Liver (tissue), 9 donors: ENCODE measurements around the gene PGLYRP3. TPM values are rescaled to one million over a fixed set of nuclear protein-coding genes. Genes with fewer than 3 reads are reported as not detected.
"Not testable (repeated sequence)": the region's sequence is repeated elsewhere in the genome, so short reads cannot be mapped to it uniquely, and the experiment has no call there.

Source experiments
- DNase-seq: peaks from one replicate; pipeline ENCODE4 v3.0.0-alpha.2; 2017; ENCODE audit warnings: low spot score
- H3K27ac ChIP-seq, 2 donors: one replicate each; pipeline ENCODE4 v1.7.0; 2013; ENCODE audit warnings: inconsistent platforms in 2 of 2, low read length in 2 of 2, control low read depth in 1 of 2, low read depth in 1 of 2, mild to moderate bottlenecking in 1 of 2
- H3K27me3 ChIP-seq, 4 donors: one replicate each; pipeline versions ENCODE4 v1.6.1 to v1.7.0; 2013; ENCODE audit warnings: low read length in 3 of 4, inconsistent platforms in 1 of 4, mild to moderate bottlenecking in 1 of 4, moderate library complexity in 1 of 4; ENCODE audit not compliant: control insufficient read depth in 4 of 4, insufficient read depth in 4 of 4
- H3K36me3 ChIP-seq, 4 donors: one replicate each; pipeline versions ENCODE4 v1.6.1 to v1.7.0; 2013; ENCODE audit warnings: low read length in 3 of 4, mild to moderate bottlenecking in 3 of 4, low read depth in 1 of 4, moderate library complexity in 1 of 4; ENCODE audit not compliant: control insufficient read depth in 4 of 4, insufficient read depth in 3 of 4
- H3K4me1 ChIP-seq, 4 donors: one replicate each; pipeline versions ENCODE4 v1.6.1 to v1.7.0; 2013; ENCODE audit warnings: low read length in 3 of 4, mild to moderate bottlenecking in 3 of 4, moderate library complexity in 1 of 4; ENCODE audit not compliant: control insufficient read depth in 4 of 4, insufficient read depth in 4 of 4
- H3K4me3 ChIP-seq, 3 donors: one replicate each; pipeline versions ENCODE4 v1.6.1 to v1.7.0; 2013; ENCODE audit warnings: low read length in 3 of 3, control low read depth in 1 of 3, low read depth in 1 of 3, mild to moderate bottlenecking in 1 of 3
- H3K9ac ChIP-seq, 2 donors: one replicate each; pipeline ENCODE4 v1.7.0; 2013; ENCODE audit warnings: low read length in 2 of 2, mild to moderate bottlenecking in 2 of 2, moderate library complexity in 2 of 2, control low read depth in 1 of 2, low read depth in 1 of 2
- H3K9me3 ChIP-seq, 4 donors: one replicate each; pipeline versions ENCODE4 v1.6.1 to v1.7.0; 2013; ENCODE audit warnings: low read length in 3 of 4; ENCODE audit not compliant: control insufficient read depth in 4 of 4
- EGR1 ChIP-seq, 2 donors: IDR thresholded peaks; 2 replicates each; pipeline ENCODE4 v1.6.1; 2016 to 2018; ENCODE audit warnings: antibody characterized with exemption in 2 of 2, low read depth in 2 of 2
- FOXA1 ChIP-seq: IDR thresholded peaks from 2 replicates; pipeline ENCODE4 v1.6.1; 2016; ENCODE audit warnings: antibody characterized with exemption
- GABPA ChIP-seq, 2 donors: IDR thresholded peaks in 1 of 2; conservative IDR thresholded peaks in 1 of 2; 2 replicates each; pipeline ENCODE4 v1.6.1; 2016; ENCODE audit warnings: antibody characterized with exemption in 2 of 2, mild to moderate bottlenecking in 1 of 2, moderate library complexity in 1 of 2
- HNF4A ChIP-seq, 2 donors: conservative IDR thresholded peaks; 2 replicates each; pipeline ENCODE4 v1.6.1; 2016; ENCODE audit warnings: antibody characterized with exemption in 2 of 2, mild to moderate bottlenecking in 2 of 2
- JUND ChIP-seq, 2 donors: IDR thresholded peaks; 2 replicates each; pipeline ENCODE4 v1.6.1; 2016; ENCODE audit warnings: antibody characterized with exemption in 2 of 2
- NR2F2 ChIP-seq: IDR thresholded peaks from 2 replicates; pipeline ENCODE4 v1.6.1; 2016; ENCODE audit warnings: antibody characterized with exemption
- RAD21 ChIP-seq, 2 donors: IDR thresholded peaks; 2 replicates each; pipeline ENCODE4 v1.6.1; 2016; ENCODE audit warnings: antibody characterized with exemption in 2 of 2, mild to moderate bottlenecking in 2 of 2
- RXRA ChIP-seq, 2 donors: IDR thresholded peaks; 2 replicates each; pipeline ENCODE4 v1.6.1; 2017 to 2018; ENCODE audit warnings: antibody characterized with exemption in 2 of 2, mild to moderate bottlenecking in 1 of 2
- TAF1 ChIP-seq: conservative IDR thresholded peaks from 2 replicates; pipeline ENCODE4 v1.6.1; 2016; ENCODE audit warnings: antibody characterized with exemption, mild to moderate bottlenecking
- YY1 ChIP-seq: IDR thresholded peaks from 2 replicates; pipeline ENCODE4 v1.6.1; 2016; ENCODE audit warnings: antibody characterized with exemption, mild to moderate bottlenecking
- WGBS: extraction: QIAGEN DNeasy Blood & Tissue Kit; methylation state at CpG from one replicate; pipeline ENCODE4 v1.1.7; 2013; 5-methylcytosine and 5-hydroxymethylcytosine counted together
- polyA plus RNA-seq, 2 donors: library from polyadenylated mRNA; stranded (reverse) in 1 of 2; unstranded in 1 of 2; fragments of 200-250 nt in 1 of 2; fragments of >200 nt in 1 of 2; fragmentation: Nextera tagmentation in 1 of 2; extraction: Ambion mirVana in 1 of 2; gene quantifications; one replicate each; pipeline versions ENCODE4 v1.2.1 to v1.2.3, GENCODE V29; 2013 to 2015
- total RNA-seq, 2 donors: library from RNA; depleted of rRNA; stranded (reverse); fragments of >200 nt; gene quantifications; one replicate each; pipeline ENCODE4 v1.2.3, GENCODE V29; 2014
- TF ChIP-seq, protein P1 (sequence below): IDR thresholded peaks from 2 replicates; pipeline ENCODE4 v1.6.1; 2016; ENCODE audit warnings: antibody characterized with exemption
- TF ChIP-seq, protein P2 (sequence below): IDR thresholded peaks from 2 replicates; pipeline ENCODE4 v1.6.1; 2016; ENCODE audit warnings: antibody characterized with exemption, mild to moderate bottlenecking
- TF ChIP-seq, protein P3 (sequence below): IDR thresholded peaks from 2 replicates; pipeline ENCODE4 v1.6.1; 2016; ENCODE audit warnings: antibody characterized with exemption
- donor health status: healthy.
- donor health status: healthy.
- donor health status: healthy.
- donor health status: healthy.
- donor health status: healthy.

The PGLYRP3 gene
- total and polyA plus RNA-seq, 4 donors, result not detected

DNA sequence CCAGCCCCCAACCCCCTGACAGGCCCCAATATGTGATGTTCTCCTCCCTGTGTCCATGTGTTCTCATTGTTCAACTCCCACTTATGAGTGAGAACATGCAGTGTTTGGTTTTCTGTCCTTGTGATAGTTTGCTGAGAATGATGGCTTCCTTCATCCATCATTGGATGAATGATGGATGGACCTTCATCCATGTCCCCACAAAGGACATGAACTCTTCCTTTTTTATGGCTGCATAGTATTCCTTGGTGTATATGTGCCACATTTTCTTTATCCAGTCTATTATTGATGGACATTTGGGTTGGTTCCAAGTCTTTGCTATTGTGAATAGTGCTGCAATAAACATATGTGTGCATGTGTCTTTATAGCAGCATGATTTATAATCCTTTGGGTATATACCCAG, 1.6 kb upstream of the PGLYRP3 start:
- not testable (repeated sequence) for H3K27me3 ChIP-seq, H3K9ac ChIP-seq, H3K27ac ChIP-seq, H3K36me3 ChIP-seq, DNase-seq, H3K9me3 ChIP-seq, H3K4me1 ChIP-seq, H3K4me3 ChIP-seq

DNA sequence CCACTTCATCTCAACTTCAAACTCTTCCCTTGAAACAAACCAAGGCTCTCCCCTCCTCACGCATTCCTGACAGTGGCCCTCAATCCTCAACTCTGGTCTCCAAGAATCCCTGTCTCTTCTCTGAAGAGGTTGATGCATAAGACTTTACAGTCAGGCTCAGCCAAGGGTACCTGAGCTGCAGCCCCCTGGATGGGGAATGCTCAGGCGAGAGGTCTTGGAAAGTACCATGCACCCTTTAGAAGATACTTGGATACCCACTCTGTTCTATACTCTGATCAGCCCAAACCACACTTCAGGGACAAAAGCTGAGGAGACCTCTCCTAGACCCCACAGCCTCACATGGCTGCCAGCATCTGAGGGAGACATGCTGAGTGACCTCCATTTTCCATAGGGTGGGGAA, 536 bp upstream of the PGLYRP3 start:
- no peak overlapping the region for H3K27ac ChIP-seq
- TF ChIP-seq NR2F2, result no peak
- H3K9ac ChIP-seq, result no peak overlapping the region
- H3K36me3 ChIP-seq, result no peaks in the 10 kb centered on the region
- 83% methylated on average over 2 of the region's 2 CpGs for whole genome bisulfite sequencing
- no peak for DNase-seq
- H3K4me3 ChIP-seq, result no peak overlapping the region
- H3K9me3 ChIP-seq, result no peaks in the 10 kb centered on the region
- H3K27me3 ChIP-seq, result no peaks in the 10 kb centered on the region
- H3K4me1 ChIP-seq, result no peaks in the 10 kb centered on the region

DNA sequence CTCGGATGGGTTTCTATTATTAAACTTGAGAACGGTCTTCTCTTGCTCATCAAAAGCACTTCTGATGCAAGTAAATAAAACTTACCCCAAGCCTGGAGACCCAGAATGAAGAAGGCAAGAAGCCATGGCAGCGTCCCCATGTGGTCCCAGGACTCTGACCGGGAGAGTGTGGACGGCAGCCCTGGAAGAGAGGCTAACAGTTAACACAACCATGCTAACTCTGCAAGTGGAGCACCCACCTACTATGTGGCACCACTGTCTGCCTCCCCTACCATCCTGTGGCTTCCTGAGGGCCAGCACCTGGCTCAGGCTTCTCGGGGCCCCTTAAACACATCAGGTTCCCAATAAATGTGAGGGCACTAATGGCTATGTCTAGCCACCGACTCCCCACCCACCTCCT, 2.2 kb downstream of the PGLYRP3 start:
- no peak overlapping the region for H3K9ac ChIP-seq
- 77% methylated on average over 7 of the region's 7 CpGs for WGBS
- H3K9me3 ChIP-seq, result no peaks in the 10 kb centered on the region
- no peak for DNase-seq
- H3K36me3 ChIP-seq, result no peaks in the 10 kb centered on the region
- H3K27me3 ChIP-seq, result no peaks in the 10 kb centered on the region
- H3K4me1 ChIP-seq, result no peaks in the 10 kb centered on the region
- H3K27ac ChIP-seq, result no peak overlapping the region
- TF ChIP-seq HNF4A (conservative IDR thresholded peaks at IDR 0.05) (no peak), JUND (IDR thresholded peaks at IDR 0.05) (no peak), FOXA1 (no peak), TAF1 (no peak)
- TF ChIP-seq, protein P1, sequence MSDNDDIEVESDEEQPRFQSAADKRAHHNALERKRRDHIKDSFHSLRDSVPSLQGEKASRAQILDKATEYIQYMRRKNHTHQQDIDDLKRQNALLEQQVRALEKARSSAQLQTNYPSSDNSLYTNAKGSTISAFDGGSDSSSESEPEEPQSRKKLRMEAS, result no peak
- H3K4me3 ChIP-seq, result no peak overlapping the region

DNA sequence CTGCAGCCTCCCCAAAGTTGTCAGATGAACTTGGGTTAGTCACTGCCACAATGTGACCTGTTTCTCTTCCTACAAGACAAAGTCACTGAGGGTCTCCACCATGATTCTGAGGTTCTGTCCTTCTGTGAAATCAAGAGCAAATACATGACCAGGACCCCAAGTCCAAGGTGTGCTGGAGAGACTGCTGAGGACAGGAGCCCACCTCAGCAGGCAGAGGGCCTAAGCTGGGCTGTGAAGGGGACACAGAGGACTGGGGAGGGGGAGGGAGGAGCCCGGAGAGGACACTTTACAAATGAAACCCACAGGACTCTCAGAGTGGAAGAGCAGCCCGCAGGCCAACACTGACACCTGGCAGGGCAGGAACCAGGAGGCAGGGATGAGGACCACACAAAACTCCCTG, 3.3 kb downstream of the PGLYRP3 start:
- Histone ChIP-seq H3K9me3 (no peaks in the 10 kb centered on the region), H3K27ac (no peak overlapping the region), H3K4me3 (no peak overlapping the region), H3K9ac (no peak overlapping the region), H3K27me3 (no peaks in the 10 kb centered on the region), H3K4me1 (no peaks in the 10 kb centered on the region), H3K36me3 (no peaks in the 10 kb centered on the region)
- TF ChIP-seq, protein P2, sequence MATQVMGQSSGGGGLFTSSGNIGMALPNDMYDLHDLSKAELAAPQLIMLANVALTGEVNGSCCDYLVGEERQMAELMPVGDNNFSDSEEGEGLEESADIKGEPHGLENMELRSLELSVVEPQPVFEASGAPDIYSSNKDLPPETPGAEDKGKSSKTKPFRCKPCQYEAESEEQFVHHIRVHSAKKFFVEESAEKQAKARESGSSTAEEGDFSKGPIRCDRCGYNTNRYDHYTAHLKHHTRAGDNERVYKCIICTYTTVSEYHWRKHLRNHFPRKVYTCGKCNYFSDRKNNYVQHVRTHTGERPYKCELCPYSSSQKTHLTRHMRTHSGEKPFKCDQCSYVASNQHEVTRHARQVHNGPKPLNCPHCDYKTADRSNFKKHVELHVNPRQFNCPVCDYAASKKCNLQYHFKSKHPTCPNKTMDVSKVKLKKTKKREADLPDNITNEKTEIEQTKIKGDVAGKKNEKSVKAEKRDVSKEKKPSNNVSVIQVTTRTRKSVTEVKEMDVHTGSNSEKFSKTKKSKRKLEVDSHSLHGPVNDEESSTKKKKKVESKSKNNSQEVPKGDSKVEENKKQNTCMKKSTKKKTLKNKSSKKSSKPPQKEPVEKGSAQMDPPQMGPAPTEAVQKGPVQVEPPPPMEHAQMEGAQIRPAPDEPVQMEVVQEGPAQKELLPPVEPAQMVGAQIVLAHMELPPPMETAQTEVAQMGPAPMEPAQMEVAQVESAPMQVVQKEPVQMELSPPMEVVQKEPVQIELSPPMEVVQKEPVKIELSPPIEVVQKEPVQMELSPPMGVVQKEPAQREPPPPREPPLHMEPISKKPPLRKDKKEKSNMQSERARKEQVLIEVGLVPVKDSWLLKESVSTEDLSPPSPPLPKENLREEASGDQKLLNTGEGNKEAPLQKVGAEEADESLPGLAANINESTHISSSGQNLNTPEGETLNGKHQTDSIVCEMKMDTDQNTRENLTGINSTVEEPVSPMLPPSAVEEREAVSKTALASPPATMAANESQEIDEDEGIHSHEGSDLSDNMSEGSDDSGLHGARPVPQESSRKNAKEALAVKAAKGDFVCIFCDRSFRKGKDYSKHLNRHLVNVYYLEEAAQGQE, result no peak
- TF ChIP-seq, protein P3, sequence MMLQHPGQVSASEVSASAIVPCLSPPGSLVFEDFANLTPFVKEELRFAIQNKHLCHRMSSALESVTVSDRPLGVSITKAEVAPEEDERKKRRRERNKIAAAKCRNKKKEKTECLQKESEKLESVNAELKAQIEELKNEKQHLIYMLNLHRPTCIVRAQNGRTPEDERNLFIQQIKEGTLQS, result no peak
- no peak for TF ChIP-seq GABPA (IDR thresholded peaks at IDR 0.05 in 1 of 2, conservative IDR thresholded peaks at IDR 0.05 in 1 of 2)
- no peak for TF ChIP-seq RAD21 (IDR thresholded peaks at IDR 0.05)
- TF ChIP-seq EGR1 (IDR thresholded peaks at IDR 0.05; ENCODE audit: low read depth in 2 of 2), result no peak
- no peak for TF ChIP-seq HNF4A (conservative IDR thresholded peaks at IDR 0.05)
- TF ChIP-seq NR2F2, result no peak
- no peak for TF ChIP-seq TAF1
- no peak for TF ChIP-seq YY1
- TF ChIP-seq JUND (IDR thresholded peaks at IDR 0.05), result no peak
- no peak for TF ChIP-seq RXRA (IDR thresholded peaks at IDR 0.05)
- 70% methylated on average over 2 of the region's 2 CpGs for WGBS
- no peak for DNase-seq
